Neural cell (in vitro differentiated cells): Measurements from ENCODE around the gene TJP1. TPM values are rescaled to one million over a fixed set of nuclear protein-coding genes. Genes with fewer than 3 reads are reported as not detected.

Experiments used
- H2AFZ ChIP-seq: fragments of 200-600, 300-800 bp; sonication (generic), shearing (Covaris generic); 2 replicates; pipeline ENCODE4 v1.6.0; 2014; ENCODE audit warnings: low read depth, mild to moderate bottlenecking, antibody characterized with exemption, low read length, moderate library complexity
- H3F3A ChIP-seq: fragments of 200-600 bp; shearing (Covaris generic); 2 replicates; pipeline ENCODE4 v1.6.1; 2016; ENCODE audit warnings: mild to moderate bottlenecking, moderate library complexity, mixed read lengths, antibody characterized with exemption, low read length; ENCODE audit not compliant: insufficient read depth, poor library complexity, severe bottlenecking
- H3K27ac ChIP-seq: fragments of 200-600, 300-800 bp; sonication (generic), shearing (Covaris generic); 2 replicates; pipeline ENCODE4 v1.5.1; 2014; ENCODE audit warnings: mild to moderate bottlenecking, low read length, moderate library complexity
- H3K27me3 ChIP-seq: fragments of 300-800, 200-600 bp; sonication (generic), shearing (Covaris generic); 2 replicates; pipeline ENCODE4 v1.6.0; 2014; ENCODE audit warnings: mild to moderate bottlenecking, low read depth, low read length, moderate library complexity; ENCODE audit not compliant: insufficient read depth
- H3K36me3 ChIP-seq: fragments of 300-800, 200-600 bp; sonication (generic), shearing (Covaris generic); 2 replicates; pipeline ENCODE4 v1.5.1; 2014; ENCODE audit warnings: mild to moderate bottlenecking, antibody characterized with exemption, low read length, moderate library complexity; ENCODE audit not compliant: insufficient read depth
- H3K4me2 ChIP-seq: fragments of 300-800, 200-600 bp; sonication (generic), shearing (Covaris generic); 2 replicates; pipeline ENCODE4 v1.6.0; 2014; ENCODE audit warnings: mild to moderate bottlenecking, low read length
- H3K4me3 ChIP-seq: fragments of 300-800, 200-600 bp; sonication (generic), shearing (Covaris generic); 2 replicates; pipeline ENCODE4 v1.5.1; 2014; ENCODE audit warnings: mild to moderate bottlenecking, low read length, moderate library complexity
- H3K79me2 ChIP-seq: fragments of 200-600 bp; shearing (Covaris generic); replicated peaks from 2 replicates; pipeline ENCODE4 v1.6.0; 2014; ENCODE audit warnings: mild to moderate bottlenecking, low read length, moderate library complexity; ENCODE audit not compliant: insufficient read depth
- H3K9ac ChIP-seq: fragments of 300-800, 200-600 bp; sonication (generic), shearing (Covaris generic); 2 replicates; pipeline ENCODE4 v1.6.1; 2016; ENCODE audit warnings: mild to moderate bottlenecking, low read length, mixed read lengths
- H3K9me2 ChIP-seq: fragments of 200-600 bp; shearing (Covaris generic); 2 replicates; pipeline ENCODE4 v1.6.1; 2016; ENCODE audit warnings: mild to moderate bottlenecking, low read length, mixed read lengths; ENCODE audit not compliant: insufficient read depth
- H3K9me3 ChIP-seq: fragments of 200-600, 300-800 bp; sonication (generic), shearing (Covaris generic); 2 replicates; pipeline ENCODE4 v1.6.1; 2016; ENCODE audit warnings: mild to moderate bottlenecking, mixed run types, low read length, moderate library complexity, mixed read lengths
- H4K20me1 ChIP-seq: fragments of 200-600 bp; shearing (Covaris generic); 2 replicates; pipeline ENCODE4 v1.6.1; 2016; ENCODE audit warnings: mild to moderate bottlenecking, mixed run types; ENCODE audit not compliant: insufficient read depth
- CTCF ChIP-seq: fragments of 450-650 bp; IDR thresholded peaks from 2 replicates; pipeline ENCODE4 v1.5.1; 2014; ENCODE audit warnings: antibody characterized with exemption, mild to moderate bottlenecking, moderate library complexity; ENCODE audit not compliant: poor library complexity, severe bottlenecking
- EP300 ChIP-seq: fragments of 450-650 bp; conservative IDR thresholded peaks from 2 replicates; pipeline ENCODE4 v1.6.1; 2014; ENCODE audit warnings: antibody characterized with exemption, mild to moderate bottlenecking, moderate library complexity; ENCODE audit not compliant: poor library complexity, severe bottlenecking
- EZH2 ChIP-seq: fragments of 200-600, 300-800 bp; shearing (Covaris generic), sonication (generic); IDR thresholded peaks from 2 replicates; pipeline ENCODE4 v1.6.1; 2014; ENCODE audit warnings: antibody characterized with exemption, low read length, borderline replicate concordance, mild to moderate bottlenecking; ENCODE audit not compliant: insufficient read depth, poor library complexity, severe bottlenecking
- MXI1 ChIP-seq: fragments of 450-650 bp; conservative IDR thresholded peaks from 2 replicates; pipeline ENCODE4 v1.6.1; 2014; ENCODE audit warnings: antibody characterized with exemption, mild to moderate bottlenecking; ENCODE audit not compliant: poor library complexity, severe bottlenecking
- POLR2AphosphoS5 ChIP-seq: IDR thresholded peaks from 2 replicates; pipeline ENCODE4 v1.6.1; 2012
- RAD21 ChIP-seq: fragments of 450-650 bp; conservative IDR thresholded peaks from 2 replicates; pipeline ENCODE4 v1.6.1; 2014; ENCODE audit warnings: antibody characterized with exemption, mild to moderate bottlenecking, moderate library complexity
- REST ChIP-seq: IDR thresholded peaks from 2 replicates; pipeline ENCODE4 v1.6.1; 2012; ENCODE audit warnings: borderline replicate concordance
- SMC3 ChIP-seq: fragments of 450-650 bp; conservative IDR thresholded peaks from 2 replicates; pipeline ENCODE4 v1.6.1; 2014; ENCODE audit warnings: antibody characterized with exemption, mild to moderate bottlenecking, moderate library complexity; ENCODE audit not compliant: poor library complexity
- TAF1 ChIP-seq: IDR thresholded peaks from 2 replicates; pipeline ENCODE4 v1.6.1; 2012; ENCODE audit warnings: low read depth
- polyA plus RNA-seq: library from polyadenylated mRNA; depleted of rRNA; stranded (reverse); fragments of >200 nt; gene quantifications from 2 replicates; pipeline ENCODE4 v1.2.3, GENCODE V29; 2014

TJP1 gene
- polyA plus RNA-seq, 1 donor from 2014 or later: 6.2 TPM

- Histone ChIP-seq H3F3A (no peaks in the 10 kb centered on the region), H3K27me3 (no peaks in the 10 kb centered on the region)
Observed at GRCh38 chr15:29682361-29682760, 139.9 kb downstream of the TJP1 start.

GRCh38 chr15:29681946-29682345 lies 140.3 kb downstream of the TJP1 start:
- Histone ChIP-seq H3K36me3 (no peaks in the 10 kb centered on the region), H3K9me3 (no peaks in the 10 kb centered on the region), H3K4me3 (no peak overlapping the region), H3K9me2 (no peaks in the 10 kb centered on the region), H3K79me2 (no peaks in the 10 kb centered on the region), H4K20me1 (no peaks in the 10 kb centered on the region), H2AFZ (no peak overlapping the region), H3K27me3 (no peaks in the 10 kb centered on the region), H3K27ac (no peak overlapping the region), H3F3A (no peaks in the 10 kb centered on the region), H3K4me2 (no peak overlapping the region), H3K9ac (no peak overlapping the region)
- TF ChIP-seq TAF1: no peak
- TF ChIP-seq RAD21: no peak
- no peak for TF ChIP-seq EZH2

More at GRCh38 chr15:29682361-29682760, 139.9 kb downstream of the TJP1 start:
- Histone ChIP-seq H3K9me2 (no peaks in the 10 kb centered on the region), H3K27ac (no peak overlapping the region), H4K20me1 (no peaks in the 10 kb centered on the region), H3K4me3 (no peak overlapping the region), H3K4me2 (no peak overlapping the region), H3K9me3 (no peaks in the 10 kb centered on the region), H3K79me2 (no peaks in the 10 kb centered on the region), H3K9ac (no peak overlapping the region), H2AFZ (no peak overlapping the region), H3K36me3 (no peaks in the 10 kb centered on the region)
- TF ChIP-seq EP300: no peak
- no peak for TF ChIP-seq POLR2AphosphoS5
- no peak for TF ChIP-seq SMC3
- no peak for TF ChIP-seq MXI1
- no peak for TF ChIP-seq CTCF
- TF ChIP-seq EZH2: no peak
- TF ChIP-seq RAD21: no peak
- no peak for TF ChIP-seq REST
- TF ChIP-seq TAF1: no peak
